ENCODE results near the gene PRCP. TPM values are rescaled to one million over a fixed set of nuclear protein-coding genes. Genes with fewer than 3 reads are reported as not detected.
"Not testable (repeated sequence)": the region's sequence is repeated elsewhere in the genome, so short reads cannot be mapped to it uniquely, and the experiment has no call there.

The PRCP gene
- total RNA-seq, 1 donor from 2014 or later: 76.4 TPM

DNA sequence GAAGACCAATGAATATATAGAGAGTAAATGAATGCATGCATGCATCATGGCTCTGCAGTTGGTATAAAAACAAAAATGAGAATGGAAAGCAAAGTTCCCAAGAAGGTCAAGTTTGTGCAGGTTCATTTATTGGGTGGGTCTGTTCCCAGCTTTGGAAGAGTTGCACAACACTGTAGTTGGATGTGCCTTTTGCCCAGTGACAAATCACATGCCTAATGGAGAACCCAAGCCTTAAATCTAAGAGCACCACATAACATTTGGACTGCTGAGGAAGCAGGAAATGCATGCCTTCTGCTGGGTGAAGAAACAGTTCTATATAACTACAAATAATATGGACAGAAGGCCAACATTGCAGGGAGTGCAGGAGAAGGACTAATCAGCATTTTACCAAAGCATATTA is 30.6 kb downstream of the PRCP start:
- no peak for DNase-seq

- DNase-seq: peak; percentile 91
Observed at GRCh38 chr11:82867495-82868082, 32.6 kb downstream of the PRCP start.

DNA sequence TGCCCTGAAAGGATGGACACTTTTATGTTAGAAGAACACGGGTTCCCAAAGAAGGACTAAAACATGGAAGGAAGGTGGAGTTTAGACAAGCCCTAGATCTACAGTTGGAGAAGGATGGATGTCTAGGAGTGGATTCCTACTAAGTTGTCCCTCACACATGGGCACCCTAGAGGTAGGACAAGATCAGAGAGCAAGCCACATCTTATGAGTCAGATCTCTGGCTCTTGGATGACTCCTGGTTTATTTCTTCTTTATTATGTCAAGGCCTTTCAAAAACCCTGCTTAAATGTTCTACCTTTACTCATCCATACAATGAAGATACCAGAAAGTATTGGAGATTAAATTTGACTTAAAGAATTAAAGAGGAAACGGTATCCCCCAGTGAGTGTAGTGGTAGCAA is 34.4 kb downstream of the PRCP start:
- no peak for DNase-seq

DNA sequence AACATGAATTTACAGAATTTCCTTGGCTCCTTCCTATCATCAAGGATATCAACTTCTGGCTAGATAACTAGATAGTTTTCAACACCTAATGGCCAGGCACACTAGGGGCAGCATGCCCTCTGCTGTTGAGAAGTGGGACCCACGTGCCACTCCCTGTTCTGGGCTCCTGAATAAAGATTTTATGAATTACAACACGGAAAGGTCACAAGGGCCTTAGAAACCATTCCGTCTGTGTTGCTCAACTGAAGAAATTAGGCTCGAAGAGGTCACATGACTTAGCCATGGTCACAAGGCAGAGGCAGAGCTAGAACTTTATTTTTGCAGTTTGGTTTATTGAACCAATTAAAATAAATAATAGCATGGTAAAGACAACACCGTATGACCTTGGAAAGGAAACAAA is 36.0 kb downstream of the PRCP start:
- DNase-seq: peak; percentile 34

DNA sequence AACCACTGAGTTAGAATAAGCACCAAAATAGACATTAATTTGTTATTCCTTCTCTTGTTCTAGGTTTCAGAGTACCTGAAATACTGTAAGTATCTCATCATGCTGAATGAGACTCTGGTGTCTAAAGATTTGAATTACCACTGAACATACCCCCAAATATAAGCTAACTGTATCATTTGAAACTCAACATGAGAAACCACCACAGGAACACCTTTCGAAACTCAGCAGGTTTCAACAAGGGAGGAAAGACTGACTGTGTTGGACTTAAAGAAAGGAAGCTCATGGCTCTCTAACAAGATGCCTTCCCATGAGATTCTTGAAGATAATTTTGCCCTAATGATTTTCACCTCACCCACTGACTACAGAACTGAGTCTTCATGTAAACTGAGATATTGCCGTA is 37.0 kb downstream of the PRCP start:
- DNase-seq: no peak

DNA sequence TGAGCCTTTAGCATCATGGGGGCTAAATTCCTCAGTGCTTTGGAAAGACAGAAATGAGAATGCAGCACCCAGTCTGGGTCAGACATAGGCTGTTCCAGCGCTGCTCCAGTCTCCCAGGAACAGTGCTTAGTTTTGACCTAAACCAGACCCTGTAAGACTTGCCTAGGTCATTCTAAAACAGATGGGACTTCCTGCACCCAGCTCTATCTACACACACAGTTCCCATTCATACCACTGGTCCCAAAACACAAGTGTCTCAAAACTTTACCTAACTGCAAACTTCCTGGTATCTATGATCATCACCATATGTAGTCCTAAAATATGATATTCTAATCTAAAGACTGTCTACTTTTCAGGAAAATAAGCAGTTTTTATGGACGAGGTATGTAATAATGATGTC is 37.9 kb downstream of the PRCP start:
- no peak for DNase-seq

DNA sequence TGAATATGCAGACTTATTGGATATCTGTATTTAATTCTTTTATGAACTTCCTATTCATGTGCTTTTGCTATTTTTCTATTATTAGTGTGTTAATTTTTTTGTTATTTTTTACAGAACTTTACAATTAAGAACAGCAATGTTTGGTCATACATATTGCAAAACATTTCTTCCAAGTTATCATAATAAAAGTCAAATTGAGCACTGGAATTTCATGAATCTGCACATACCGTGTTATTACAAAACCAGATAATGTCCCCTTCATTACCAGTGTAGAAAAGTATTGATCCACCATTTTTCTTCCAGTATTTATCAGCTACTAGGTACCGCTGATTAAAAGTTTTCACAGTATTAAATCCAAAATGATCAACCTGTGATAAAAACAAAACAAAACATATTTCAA is 40.5 kb downstream of the PRCP start:
- no peak for DNase-seq

- no peak for DNase-seq
Observed at GRCh38 chr11:82858556-82859091, 41.6 kb downstream of the PRCP start.

- no peak for DNase-seq
Observed at GRCh38 chr11:82858133-82858532, 42.1 kb downstream of the PRCP start.

GRCh38 chr11:82857145-82857544 is 43.1 kb downstream of the PRCP start:
- DNase-seq: no peak

DNA sequence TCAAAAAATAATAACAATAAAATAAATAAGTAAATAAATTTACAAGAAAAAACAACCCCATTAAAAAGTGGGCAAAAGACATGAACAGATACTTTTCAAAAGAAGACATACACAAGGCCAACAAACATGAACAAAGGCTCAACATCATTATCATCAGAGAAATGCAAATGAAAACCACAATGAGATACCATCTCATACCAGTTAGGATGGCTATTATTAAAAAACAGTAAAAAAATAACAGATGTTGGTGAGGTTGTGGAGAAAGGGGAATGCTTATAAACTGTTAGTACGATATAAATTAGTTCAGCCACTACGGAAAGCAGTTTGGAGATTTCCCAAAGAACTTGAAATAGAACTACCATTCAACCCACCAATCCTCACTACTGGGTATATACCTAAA is 44.6 kb downstream of the PRCP start:
- DNase-seq: no peak

GRCh38 chr11:82854916-82855315 is 45.3 kb downstream of the PRCP start:
- not testable (repeated sequence) for DNase-seq

GRCh38 chr11:82854242-82854641 is 46.0 kb downstream of the PRCP start:
- no peak for DNase-seq

- DNase-seq: no peak
Observed at GRCh38 chr11:82848829-82849228, 51.4 kb downstream of the PRCP start.

- no peak for DNase-seq
Observed at GRCh38 chr11:82845356-82846353, 54.6 kb downstream of the PRCP start.

DNA sequence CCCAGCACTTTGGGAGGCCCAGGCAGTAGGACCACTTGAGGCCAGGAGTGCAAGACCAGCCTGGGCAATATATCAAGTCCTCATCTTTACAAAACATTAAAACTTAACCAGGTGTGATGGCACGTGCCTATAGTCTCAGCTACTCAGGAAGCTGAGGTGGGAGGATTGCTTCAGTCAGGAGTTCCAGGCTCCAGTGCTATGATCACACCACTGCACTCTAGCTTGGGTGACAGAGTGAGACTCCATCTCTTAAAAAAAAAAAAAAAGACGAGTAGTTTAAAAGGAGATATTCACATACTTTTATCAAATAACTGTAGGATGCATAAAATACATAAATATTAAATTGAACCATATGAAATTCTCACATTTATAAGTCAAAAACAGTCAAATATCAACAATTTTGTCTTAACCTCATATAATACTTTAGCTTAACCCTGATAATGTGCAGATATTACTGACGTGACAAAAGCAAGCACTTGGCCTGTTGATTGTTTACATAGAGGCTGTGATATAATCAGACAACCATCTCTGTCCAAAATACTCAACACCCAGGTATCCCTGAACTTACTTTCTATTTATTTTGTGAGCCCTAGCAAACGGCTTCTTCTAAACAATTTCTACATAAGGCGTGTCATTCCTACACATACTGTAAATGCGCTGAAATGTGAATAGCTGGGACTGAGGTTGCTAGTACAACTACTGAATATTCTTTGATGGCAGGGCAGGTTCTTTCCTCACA is 57.0 kb downstream of the PRCP start:
- no peak for DNase-seq

GRCh38 chr11:82842019-82842418 is 58.2 kb downstream of the PRCP start:
- peak; percentile 48 for DNase-seq

GRCh38 chr11:82837650-82838049 is 62.6 kb downstream of the PRCP start:
- no peak for DNase-seq

GRCh38 chr11:82832983-82833382 is 67.2 kb downstream of the PRCP start:
- no peak for DNase-seq

- DNase-seq: no peak
Observed at GRCh38 chr11:82831364-82831763, 68.9 kb downstream of the PRCP start.

DNA sequence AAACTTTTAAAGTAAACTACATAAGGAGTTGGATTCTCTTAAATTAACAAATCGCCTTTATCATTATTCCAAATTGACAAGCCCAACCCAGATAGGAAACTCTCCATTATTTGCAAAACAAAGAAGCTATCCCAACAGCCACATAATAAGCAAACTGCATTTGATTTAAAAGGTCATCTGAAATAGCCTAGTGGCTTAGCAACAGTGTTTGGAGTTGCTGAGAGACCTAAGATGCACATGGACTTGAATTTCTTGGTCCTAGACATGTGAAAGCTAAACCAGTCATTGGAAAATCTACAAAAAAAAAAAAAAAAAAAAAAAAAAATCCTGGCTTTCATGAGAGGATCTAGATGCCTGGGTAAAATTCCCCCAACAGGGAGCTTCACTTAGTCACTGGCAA is 69.5 kb downstream of the PRCP start:
- DNase-seq: no peak

DNA sequence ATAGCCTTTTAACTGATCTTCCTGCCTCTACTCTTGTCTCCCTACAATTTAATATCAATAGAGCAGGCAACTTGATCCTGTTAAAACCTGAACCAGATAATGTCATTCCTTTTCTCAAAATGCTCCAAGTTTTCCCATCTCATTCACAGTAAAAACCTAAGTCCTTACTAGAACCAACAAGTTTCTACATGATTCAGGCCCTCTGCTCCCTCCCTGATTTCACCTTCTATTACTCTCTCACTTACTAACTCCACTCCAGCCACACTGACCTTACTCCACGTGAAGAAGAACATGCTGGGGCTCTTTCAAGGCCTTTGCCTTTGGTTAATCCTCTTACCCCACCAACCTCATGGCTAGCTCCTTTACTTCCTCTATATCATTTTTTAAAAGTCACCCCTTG is 71.1 kb downstream of the PRCP start:
- DNase-seq: no peak

GRCh38 chr11:82828472-82828871 is 71.8 kb downstream of the PRCP start:
- DNase-seq: no peak
